Naive thymus-derived CD4-positive, alpha-beta T cell (primary cell): Measurements from ENCODE around the gene AKAP1. TPM values are rescaled to one million over a fixed set of nuclear protein-coding genes. Genes with fewer than 3 reads are reported as not detected.

ENCODE experiments used
- ATAC-seq: fragments of 150-1000 bp; cut with Tn5 transposase; 2 replicates; pipeline ENCODE4 v1.10.0; 2021; ENCODE audit warnings: mild to moderate bottlenecking, moderate library complexity
- CTCF ChIA-PET: fragments of 350-600 bp; sonication (Branson Sonifier 250); formaldehyde crosslinking; loops from one replicate; lab custom pipeline; 2021; ENCODE audit warnings: antibody characterized with exemption; lab: Charles Lee
- POLR2A ChIA-PET: fragments of 350-600 bp; sonication (Branson Sonifier 250); formaldehyde crosslinking; loops from one replicate; lab custom pipeline; 2021; ENCODE audit warnings: antibody characterized with exemption, inconsistent platforms; lab: Charles Lee
- DNase-seq, 9 donors: peaks; one replicate each; pipeline versions ENCODE4 v3.0.0 to v3.0.0-alpha.2; 2020 to 2022; ENCODE audit warnings: mixed read lengths in 1 of 9
- H3K27ac ChIP-seq: one replicate; pipeline ENCODE4 v1.7.0; 2013; ENCODE audit warnings: mild to moderate bottlenecking, low read depth, low read length, moderate library complexity
- H3K27me3 ChIP-seq, 2 donors: one replicate each; pipeline ENCODE4 v1.7.0; 2013; ENCODE audit warnings: low read length in 2 of 2, mild to moderate bottlenecking in 2 of 2, moderate library complexity in 2 of 2; ENCODE audit not compliant: control insufficient read depth in 2 of 2, insufficient read depth in 2 of 2
- H3K36me3 ChIP-seq, 3 experiments: 1 replicate in 2 of 3; 2 replicates in 1 of 3; pipeline ENCODE4 v1.7.0; 2013; ENCODE audit warnings: low read length in 3 of 3, mild to moderate bottlenecking in 3 of 3, moderate library complexity in 1 of 3; ENCODE audit not compliant: insufficient read depth in 3 of 3, control insufficient read depth in 2 of 3
- H3K4me1 ChIP-seq, 2 donors: one replicate each; pipeline ENCODE4 v1.7.0; 2013; ENCODE audit warnings: low read length in 2 of 2, mild to moderate bottlenecking in 2 of 2, moderate library complexity in 1 of 2; ENCODE audit not compliant: control insufficient read depth in 2 of 2, insufficient read depth in 2 of 2
- H3K4me3 ChIP-seq: 2 replicates; pipeline ENCODE4 v1.7.0; 2013; ENCODE audit warnings: mild to moderate bottlenecking, low read length
- H3K9me3 ChIP-seq, 3 experiments: 1 replicate in 2 of 3; 2 replicates in 1 of 3; pipeline ENCODE4 v1.7.0; 2013; ENCODE audit warnings: low read length in 3 of 3; ENCODE audit not compliant: control insufficient read depth in 2 of 3
- H3K27ac Mint-ChIP-seq, 9 donors: one replicate each; pipeline ENCODE4 v1.8.0; 2020 to 2022; ENCODE audit warnings: mixed read lengths in 9 of 9, mild to moderate bottlenecking in 8 of 9, moderate library complexity in 5 of 9, inconsistent platforms in 2 of 9
- H3K27me3 Mint-ChIP-seq, 5 donors: one replicate each; pipeline ENCODE4 v1.8.0; 2021 to 2022; ENCODE audit warnings: mixed read lengths in 5 of 5, mild to moderate bottlenecking in 1 of 5
- H3K36me3 Mint-ChIP-seq, 5 donors: one replicate each; pipeline ENCODE4 v1.8.0; 2020 to 2022; ENCODE audit warnings: mixed read lengths in 5 of 5, mild to moderate bottlenecking in 3 of 5, inconsistent platforms in 1 of 5
- H3K4me1 Mint-ChIP-seq, 7 donors: one replicate each; pipeline ENCODE4 v1.8.0; 2020 to 2022; ENCODE audit warnings: mixed read lengths in 7 of 7, mild to moderate bottlenecking in 3 of 7, inconsistent platforms in 1 of 7
- H3K4me3 Mint-ChIP-seq, 10 donors: one replicate each; pipeline ENCODE4 v1.8.0; 2020 to 2022; ENCODE audit warnings: mild to moderate bottlenecking in 10 of 10, mixed read lengths in 10 of 10, moderate library complexity in 6 of 10, inconsistent platforms in 2 of 10
- H3K9me3 Mint-ChIP-seq, 11 donors: one replicate each; pipeline ENCODE4 v1.8.0; 2020 to 2022; ENCODE audit warnings: mixed read lengths in 11 of 11, mild to moderate bottlenecking in 4 of 11, inconsistent platforms in 1 of 11, moderate library complexity in 1 of 11
- intact Hi-C, 2 donors: fragments of 100-400 bp; cut with micrococcal nuclease; formaldehyde crosslinking; loops; one replicate each; pipeline ENCODE4 v1.15.1; 2023
- polyA plus RNA-seq, 2 donors: library from polyadenylated mRNA; unstranded; fragments of 300-500 nt; fragmentation: Illumina TruSeq; gene quantifications; one replicate each; pipeline ENCODE4 v1.2.3, GENCODE V29; 2021
- total RNA-seq, 6 experiments: library from RNA in 5 of 6; stranded (reverse) in 5 of 6; gene quantifications; 1 replicate in 5 of 6; 2 replicates in 1 of 6; pipeline ENCODE4 v1.2.3 and lab custom pipeline; 2021 to 2026

The AKAP1 gene
- total and polyA plus RNA-seq, 7 experiments from 2014 or later, result 13.2 to 35.8 (median 26.6) TPM

DNA sequence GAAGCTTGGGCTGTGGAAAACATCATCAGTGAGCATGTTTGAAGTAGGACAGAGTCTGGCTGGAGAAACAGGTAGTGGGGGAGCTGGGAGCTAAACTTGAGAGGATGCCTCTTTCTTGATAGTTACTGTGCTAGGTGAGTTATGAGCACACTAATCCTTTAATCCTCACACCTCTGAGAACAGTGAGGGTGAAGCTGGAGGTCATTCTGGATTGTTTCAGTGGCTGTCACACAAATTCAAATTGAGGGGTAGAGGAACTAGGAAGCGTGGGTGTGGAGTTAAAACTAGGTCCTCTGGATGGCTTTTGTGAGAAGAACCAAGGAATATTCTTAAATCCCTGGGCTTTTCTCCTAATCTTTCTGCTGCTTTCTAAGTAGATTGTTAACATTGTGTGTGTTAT lies 3.3 kb downstream of the AKAP1 start:
- DNase-seq (no peak), ATAC-seq (no peak)
- Mint-ChIP-seq H3K27ac (peak overlapping the region in 1 of 9 donors; percentile 20), H3K36me3 (peaks cover 0 to 2% (median 0%) of the 10 kb centered on the region in 5 donors), H3K9me3 (no peaks in the 10 kb centered on the region), H3K27me3 (no peaks in the 10 kb centered on the region), H3K4me3 (peak overlapping the region in 1 of 10 donors; percentile 6), H3K4me1 (peaks cover 24 to 62% (median 46%) of the 10 kb centered on the region in 7 donors)
- H3K27ac ChIP-seq, result no peak overlapping the region
- H3K4me3 ChIP-seq, result no peak overlapping the region
- intact Hi-C loops, result loop anchor here (5.0 to 10.0 kb wide), 4 partner anchors 997 to 1666 kb away; partner anchors contain the start of genes DYNLL2 (in 1 of the 2), MKS1 (in 1 of the 2), MMD (in 1 of the 2) and RAD51C (in 1 of the 2)
- peaks cover 9 to 12% of the 10 kb centered on the region in 2 donors for H3K4me1 ChIP-seq
- ChIA-PET CTCF (no interaction called here), POLR2A (interaction anchor here (1.6 kb wide), 1 partner anchor 9 kb away, joined by 3 read pairs; no protein-coding TSS in a partner anchor)
- H3K27me3 ChIP-seq, result no peaks in the 10 kb centered on the region
- peaks cover 0 to 8% (median 0%) of the 10 kb centered on the region in 3 experiments for H3K36me3 ChIP-seq
- H3K9me3 ChIP-seq, result no peaks in the 10 kb centered on the region

DNA sequence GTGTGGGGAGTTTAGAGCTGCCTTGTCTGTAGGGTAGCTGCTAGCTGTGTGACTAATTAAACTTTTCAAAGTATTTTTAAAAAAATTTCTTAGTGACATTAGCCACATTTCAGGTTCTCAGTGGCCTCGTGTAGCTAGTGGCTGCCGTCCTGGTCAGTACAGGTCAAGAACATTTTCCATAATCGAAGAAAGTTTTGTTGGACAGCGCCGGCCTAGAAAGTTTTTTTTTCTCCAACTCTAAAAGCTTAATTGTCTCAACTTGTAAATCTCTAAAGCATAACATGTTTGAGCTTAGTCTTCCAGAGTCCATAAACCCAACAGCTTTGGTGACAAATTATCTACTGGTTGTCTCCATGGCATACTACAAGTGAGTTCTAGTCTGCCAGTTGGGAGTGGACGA lies 4.3 kb downstream of the AKAP1 start:
- no peak overlapping the region for H3K4me3 Mint-ChIP-seq
- H3K9me3 Mint-ChIP-seq, result no peaks in the 10 kb centered on the region
- peaks cover 0 to 2% (median 0%) of the 10 kb centered on the region in 5 donors for H3K36me3 Mint-ChIP-seq
- Histone ChIP-seq H3K27ac (no peak overlapping the region), H3K9me3 (no peaks in the 10 kb centered on the region), H3K27me3 (no peaks in the 10 kb centered on the region), H3K4me1 (peaks cover 9% of the 10 kb centered on the region in 2 donors), H3K36me3 (peaks cover 0 to 8% (median 0%) of the 10 kb centered on the region in 3 experiments), H3K4me3 (no peak overlapping the region)
- ChIA-PET CTCF (no interaction called here), POLR2A (interaction anchor here (1.6 kb wide), 1 partner anchor 8 kb away, joined by 3 read pairs; no protein-coding TSS in a partner anchor)
- intact Hi-C loops, result loop anchor here (5.0 to 10.0 kb wide), 4 partner anchors 995 to 1667 kb away; partner anchors contain the start of genes DYNLL2 (in 1 of the 2), MKS1 (in 1 of the 2), MMD (in 1 of the 2) and RAD51C (in 1 of the 2)
- peaks cover 21 to 68% (median 48%) of the 10 kb centered on the region in 7 donors for H3K4me1 Mint-ChIP-seq
- DNase-seq (no peak), ATAC-seq (no peak)
- H3K27me3 Mint-ChIP-seq, result no peaks in the 10 kb centered on the region
- no peak overlapping the region for H3K27ac Mint-ChIP-seq

DNA sequence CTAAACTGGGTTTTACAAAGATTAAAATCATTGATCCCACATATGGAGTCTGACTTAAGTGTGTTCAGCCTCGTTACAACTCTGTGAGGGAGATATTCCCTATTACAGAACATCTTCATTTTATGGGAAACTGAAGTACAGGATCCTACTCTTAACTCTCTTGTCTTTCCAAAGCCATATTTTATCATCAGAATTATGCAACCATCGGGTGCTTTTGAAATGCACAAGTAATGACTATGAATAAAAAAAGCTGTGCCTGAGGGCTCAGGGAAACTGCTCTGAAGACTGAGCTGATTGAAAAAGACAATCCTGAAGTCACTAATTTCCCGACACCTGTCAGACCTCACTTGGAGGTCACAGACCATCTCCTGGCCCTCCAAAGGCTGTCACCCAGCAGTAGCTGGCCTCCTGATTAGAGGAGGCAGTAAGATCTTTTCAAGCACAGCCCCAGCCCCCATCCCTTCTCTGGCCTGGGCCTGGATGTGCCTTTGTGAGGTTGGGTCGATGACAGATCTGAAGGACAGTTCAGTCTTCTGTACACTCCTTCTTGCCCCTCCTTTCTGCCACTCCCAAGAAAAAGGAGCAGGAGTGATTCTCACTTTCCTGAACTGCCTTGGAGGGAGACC lies 5.6 kb downstream of the AKAP1 start:
- Mint-ChIP-seq H3K27ac (no peak overlapping the region), H3K4me1 (peaks cover 20 to 69% (median 50%) of the 10 kb centered on the region in 7 donors), H3K27me3 (no peaks in the 10 kb centered on the region), H3K4me3 (no peak overlapping the region), H3K36me3 (peaks cover 0 to 6% (median 0%) of the 10 kb centered on the region in 5 donors), H3K9me3 (no peaks in the 10 kb centered on the region)
- Histone ChIP-seq H3K9me3 (no peaks in the 10 kb centered on the region), H3K27ac (no peak overlapping the region), H3K36me3 (peaks cover 0 to 3% (median 0%) of the 10 kb centered on the region in 3 experiments), H3K4me3 (no peak overlapping the region), H3K4me1 (peaks cover 7 to 9% of the 10 kb centered on the region in 2 donors), H3K27me3 (no peaks in the 10 kb centered on the region)
- POLR2A ChIA-PET, result no interaction called here
- ATAC-seq (no peak), DNase-seq (no peak)
- intact Hi-C loops, result no loop called here
- CTCF ChIA-PET, result interaction anchor here (0.6 kb wide), 1 partner anchor 152 kb away, joined by 3 read pairs; no protein-coding TSS in a partner anchor

DNA sequence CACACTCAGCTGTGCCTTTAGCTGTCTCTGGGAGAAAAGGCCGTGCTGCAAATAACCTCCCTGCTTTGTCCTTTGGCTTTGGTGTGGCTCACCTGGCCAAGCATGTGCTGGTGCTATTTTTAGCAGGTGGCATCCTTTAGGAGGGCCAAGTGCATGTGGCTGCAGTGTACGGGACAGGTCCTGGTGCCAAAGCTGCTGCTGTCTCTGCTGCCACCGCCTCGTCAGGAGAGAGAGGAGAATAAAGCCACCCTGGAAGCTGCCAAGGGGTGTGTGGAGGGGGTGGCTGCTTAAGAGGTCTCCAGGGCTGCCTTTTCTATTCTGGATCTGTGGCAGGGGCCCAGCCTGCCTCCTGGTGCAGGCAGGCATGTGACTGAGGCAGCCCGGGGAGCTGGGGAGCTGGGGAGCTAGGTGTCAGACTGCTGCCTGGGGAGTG lies 6.2 kb downstream of the AKAP1 start:
- Histone ChIP-seq H3K36me3 (no peaks in the 10 kb centered on the region), H3K4me1 (peaks cover 7 to 9% of the 10 kb centered on the region in 2 donors), H3K27ac (no peak overlapping the region), H3K4me3 (no peak overlapping the region), H3K9me3 (no peaks in the 10 kb centered on the region), H3K27me3 (no peaks in the 10 kb centered on the region)
- no peak overlapping the region for H3K4me3 Mint-ChIP-seq
- DNase-seq (no peak), ATAC-seq (no peak)
- no peaks in the 10 kb centered on the region for H3K9me3 Mint-ChIP-seq
- ChIA-PET CTCF (interaction anchor here (0.6 kb wide), 1 partner anchor 152 kb away, joined by 3 read pairs; no protein-coding TSS in a partner anchor), POLR2A (no interaction called here)
- H3K27me3 Mint-ChIP-seq, result no peaks in the 10 kb centered on the region
- H3K36me3 Mint-ChIP-seq, result peaks cover 0 to 8% (median 0%) of the 10 kb centered on the region in 5 donors
- H3K4me1 Mint-ChIP-seq, result peaks cover 19 to 69% (median 50%) of the 10 kb centered on the region in 7 donors
- peak overlapping the region in 1 of 9 donors; percentile 21 for H3K27ac Mint-ChIP-seq
- intact Hi-C loops, result no loop called here

GRCh38 chr17:57092171-57092570 lies 7.1 kb downstream of the AKAP1 start:
- CTCF ChIA-PET, result no interaction called here
- ATAC-seq (no peak), DNase-seq (no peak)
- Mint-ChIP-seq H3K27ac (no peak overlapping the region), H3K4me3 (no peak overlapping the region), H3K4me1 (peaks cover 10 to 59% (median 42%) of the 10 kb centered on the region in 7 donors), H3K36me3 (peaks cover 0 to 8% (median 0%) of the 10 kb centered on the region in 5 donors), H3K9me3 (no peaks in the 10 kb centered on the region), H3K27me3 (no peaks in the 10 kb centered on the region)
- H3K27ac ChIP-seq, result no peak overlapping the region
- H3K9me3 ChIP-seq, result no peaks in the 10 kb centered on the region
- no peaks in the 10 kb centered on the region for H3K27me3 ChIP-seq
- intact Hi-C loops, result no loop called here
- H3K4me3 ChIP-seq, result no peak overlapping the region
- POLR2A ChIA-PET, result no interaction called here
- no peaks in the 10 kb centered on the region for H3K36me3 ChIP-seq
- H3K4me1 ChIP-seq, result peaks cover 0 to under 1% of the 10 kb centered on the region in 2 donors

GRCh38 chr17:57092779-57093178 lies 7.7 kb downstream of the AKAP1 start:
- peaks cover 4 to 53% (median 36%) of the 10 kb centered on the region in 7 donors for H3K4me1 Mint-ChIP-seq
- H3K4me3 Mint-ChIP-seq, result peak overlapping the region in 1 of 10 donors; percentile 10

More at GRCh38 chr17:57092779-57093178, 7.7 kb downstream of the AKAP1 start:
- ChIA-PET POLR2A (no interaction called here), CTCF (no interaction called here)
- Mint-ChIP-seq H3K9me3 (no peaks in the 10 kb centered on the region), H3K27me3 (no peaks in the 10 kb centered on the region), H3K36me3 (peaks cover 0 to 8% (median 0%) of the 10 kb centered on the region in 5 donors), H3K27ac (no peak overlapping the region)
- ATAC-seq, result no peak
- DNase-seq, result no peak
- no peaks in the 10 kb centered on the region for H3K4me1 ChIP-seq
- no peak overlapping the region for H3K4me3 ChIP-seq
- H3K9me3 ChIP-seq, result no peaks in the 10 kb centered on the region
- H3K27ac ChIP-seq, result no peak overlapping the region
- H3K36me3 ChIP-seq, result no peaks in the 10 kb centered on the region
- intact Hi-C loops, result no loop called here
- no peaks in the 10 kb centered on the region for H3K27me3 ChIP-seq
